22Rv1 (cell line): ENCODE measurements around the gene AREG.
"Not testable (repeated sequence)": the region's sequence is repeated elsewhere in the genome, so short reads cannot be mapped to it uniquely, and the experiment has no call there.

Experiments used
- H3K27ac ChIP-seq: fragments of 450-650 bp; 2 replicates; pipeline ENCODE4 v1.5.1; 2017
- ZFX ChIP-seq: fragments of 450-650 bp; IDR thresholded peaks from 2 replicates; pipeline ENCODE4 v1.6.1; 2017; ENCODE audit warnings: antibody characterized with exemption, borderline replicate concordance
- TF ChIP-seq, protein P1 (sequence below): fragments of 450-650 bp; IDR thresholded peaks from 2 replicates; pipeline ENCODE4 v1.5.1; 2017; ENCODE audit warnings: mild to moderate bottlenecking

Gene AREG, protein sequence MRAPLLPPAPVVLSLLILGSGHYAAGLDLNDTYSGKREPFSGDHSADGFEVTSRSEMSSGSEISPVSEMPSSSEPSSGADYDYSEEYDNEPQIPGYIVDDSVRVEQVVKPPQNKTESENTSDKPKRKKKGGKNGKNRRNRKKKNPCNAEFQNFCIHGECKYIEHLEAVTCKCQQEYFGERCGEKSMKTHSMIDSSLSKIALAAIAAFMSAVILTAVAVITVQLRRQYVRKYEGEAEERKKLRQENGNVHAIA

DNA sequence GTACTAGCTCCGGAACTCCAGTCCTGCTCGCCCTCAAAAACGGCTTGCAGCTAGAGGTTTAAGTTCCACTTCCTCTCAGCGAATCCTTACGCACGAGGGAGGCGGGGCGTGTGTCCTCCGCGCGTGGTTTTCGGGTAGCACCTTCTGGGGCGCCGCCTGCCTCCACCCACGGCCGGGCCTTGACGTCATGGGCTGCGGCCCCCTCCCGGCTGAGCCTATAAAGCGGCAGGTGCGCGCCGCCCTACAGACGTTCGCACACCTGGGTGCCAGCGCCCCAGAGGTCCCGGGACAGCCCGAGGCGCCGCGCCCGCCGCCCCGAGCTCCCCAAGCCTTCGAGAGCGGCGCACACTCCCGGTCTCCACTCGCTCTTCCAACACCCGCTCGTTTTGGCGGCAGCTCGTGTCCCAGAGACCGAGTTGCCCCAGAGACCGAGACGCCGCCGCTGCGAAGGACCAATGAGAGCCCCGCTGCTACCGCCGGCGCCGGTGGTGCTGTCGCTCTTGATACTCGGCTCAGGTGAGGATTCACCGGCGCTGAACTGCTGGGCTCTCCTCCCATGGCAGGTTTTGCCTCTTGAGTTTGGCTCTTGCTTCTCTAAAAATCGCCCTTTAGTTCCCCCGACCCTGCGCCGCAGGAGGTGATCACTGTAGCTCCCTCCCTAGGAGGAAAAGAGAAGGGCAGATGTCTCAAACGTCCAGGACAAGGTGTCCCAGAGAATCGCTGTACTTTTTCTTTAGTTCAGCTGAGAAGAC is at the start of gene AREG:
AREG (plus strand) TSS at position 246 of the 752 bp plus-strand sequence; CDS start at position 456, 210 bp downstream.
- TF ChIP-seq, protein P1, sequence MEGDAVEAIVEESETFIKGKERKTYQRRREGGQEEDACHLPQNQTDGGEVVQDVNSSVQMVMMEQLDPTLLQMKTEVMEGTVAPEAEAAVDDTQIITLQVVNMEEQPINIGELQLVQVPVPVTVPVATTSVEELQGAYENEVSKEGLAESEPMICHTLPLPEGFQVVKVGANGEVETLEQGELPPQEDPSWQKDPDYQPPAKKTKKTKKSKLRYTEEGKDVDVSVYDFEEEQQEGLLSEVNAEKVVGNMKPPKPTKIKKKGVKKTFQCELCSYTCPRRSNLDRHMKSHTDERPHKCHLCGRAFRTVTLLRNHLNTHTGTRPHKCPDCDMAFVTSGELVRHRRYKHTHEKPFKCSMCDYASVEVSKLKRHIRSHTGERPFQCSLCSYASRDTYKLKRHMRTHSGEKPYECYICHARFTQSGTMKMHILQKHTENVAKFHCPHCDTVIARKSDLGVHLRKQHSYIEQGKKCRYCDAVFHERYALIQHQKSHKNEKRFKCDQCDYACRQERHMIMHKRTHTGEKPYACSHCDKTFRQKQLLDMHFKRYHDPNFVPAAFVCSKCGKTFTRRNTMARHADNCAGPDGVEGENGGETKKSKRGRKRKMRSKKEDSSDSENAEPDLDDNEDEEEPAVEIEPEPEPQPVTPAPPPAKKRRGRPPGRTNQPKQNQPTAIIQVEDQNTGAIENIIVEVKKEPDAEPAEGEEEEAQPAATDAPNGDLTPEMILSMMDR = peak; percentile 77
- no peak for TF ChIP-seq ZFX
- peak within 1 kb of the TSS; percentile 72 for H3K27ac ChIP-seq

DNA sequence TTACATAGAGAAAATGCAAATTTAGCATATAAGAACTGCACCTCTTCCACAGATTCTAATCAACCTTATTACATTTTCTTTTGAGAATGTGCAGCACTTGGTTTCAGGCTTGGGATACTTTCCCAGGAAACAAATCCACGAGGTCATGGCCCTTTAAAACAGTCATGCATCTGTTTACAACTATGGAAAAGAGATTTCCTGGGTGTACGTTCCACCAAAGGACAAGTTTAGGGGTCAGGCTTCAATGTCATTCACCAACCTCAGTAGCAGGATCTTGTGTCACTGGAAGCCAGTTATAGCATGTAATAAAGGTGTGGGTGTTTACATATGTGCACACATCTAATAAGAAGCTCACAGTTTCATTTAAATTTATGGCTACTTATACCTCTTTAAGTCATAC is 49.3 kb upstream of the AREG start:
- H3K27ac ChIP-seq = no peak overlapping the region
- TF ChIP-seq, protein P1 = no peak
- no peak for TF ChIP-seq ZFX

DNA sequence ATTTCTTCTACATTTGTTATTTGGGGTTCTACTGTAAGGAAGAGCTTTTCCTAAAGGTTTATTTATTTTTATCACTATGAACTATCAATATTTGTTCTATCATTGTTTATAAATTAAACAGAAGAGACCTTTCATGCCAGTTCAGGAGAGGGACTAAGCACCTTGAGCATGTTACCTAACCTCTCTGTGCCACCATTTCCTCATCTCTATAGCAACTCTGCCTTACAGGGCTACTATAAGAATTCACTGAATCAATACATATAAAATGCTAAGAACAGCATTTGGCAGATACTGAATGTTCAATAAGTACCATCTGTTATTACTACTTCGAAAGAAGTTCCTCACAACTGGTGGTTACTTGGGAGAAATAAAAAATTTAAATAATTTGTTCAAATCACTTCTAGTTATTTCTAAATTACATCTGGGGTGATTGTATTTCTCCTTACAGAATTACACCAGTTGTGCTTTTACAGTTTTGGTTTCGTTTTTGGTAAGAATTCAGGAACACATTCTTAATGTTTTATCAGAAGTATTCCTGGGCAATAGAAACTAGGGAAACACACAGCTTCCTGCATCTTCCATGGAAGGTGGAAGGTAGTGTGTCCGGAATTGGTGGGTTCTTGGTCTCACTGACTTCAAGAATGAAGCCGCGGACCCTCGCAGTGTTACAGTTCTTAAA is 47.0 kb upstream of the AREG start:
- H3K27ac ChIP-seq = peak overlapping the region; percentile 48
- TF ChIP-seq, protein P1 = no peak
- no peak for TF ChIP-seq ZFX

DNA sequence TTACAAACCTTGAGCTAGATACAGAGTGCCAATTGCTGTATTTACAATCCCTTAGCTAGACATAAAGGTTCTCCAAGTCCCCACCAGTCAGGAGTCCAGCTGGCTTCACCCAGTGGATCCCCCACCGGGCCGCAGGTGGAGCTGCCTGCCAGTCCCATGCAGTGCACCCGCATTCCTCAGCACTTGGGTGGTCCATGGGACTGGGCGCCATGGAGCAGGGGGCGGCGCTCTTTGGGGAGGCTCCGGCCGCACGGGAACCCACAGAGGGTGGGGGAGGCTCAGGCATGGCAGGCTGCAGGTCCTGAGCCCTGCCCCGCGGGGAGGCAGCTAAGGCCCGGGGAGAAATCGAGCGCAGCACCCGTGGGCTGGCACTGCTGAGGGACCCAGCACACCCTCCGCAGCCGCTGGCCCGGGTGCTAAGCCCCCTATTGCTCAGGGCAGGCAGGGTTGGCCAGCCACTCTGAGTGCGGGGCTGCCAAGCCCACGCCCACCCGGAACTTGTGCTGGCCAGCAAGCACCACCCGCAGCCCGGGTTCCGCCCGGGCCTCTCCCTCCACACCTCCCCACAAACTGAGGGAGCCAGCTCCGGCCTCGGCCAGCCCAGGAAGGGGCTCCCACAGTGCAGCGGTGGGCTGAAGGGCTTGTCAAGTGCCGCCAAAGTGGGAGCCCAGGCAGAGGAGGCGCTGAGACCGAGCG is 45.9 kb upstream of the AREG start:
- H3K27ac ChIP-seq = not testable (repeated sequence)

DNA sequence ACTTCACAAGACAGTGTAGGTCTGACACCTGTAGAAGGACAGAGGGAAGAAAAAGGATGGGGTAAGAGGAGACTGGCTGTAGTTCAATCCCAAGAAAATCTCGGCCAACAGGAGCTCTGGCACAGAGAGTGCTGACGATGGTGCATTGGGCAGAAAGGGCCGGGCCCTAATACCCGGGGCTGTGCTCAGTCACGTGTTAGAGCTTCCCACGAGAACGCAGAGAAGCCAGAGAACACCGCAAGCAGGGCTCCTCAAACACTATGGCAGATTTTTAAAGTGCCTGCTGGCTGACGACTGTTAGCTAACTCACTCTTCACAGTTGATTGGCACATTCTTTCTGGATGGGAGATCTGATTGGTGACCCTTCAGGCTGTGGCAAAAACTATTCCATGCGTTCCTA is 44.5 kb upstream of the AREG start:
- no peak for TF ChIP-seq ZFX
- TF ChIP-seq, protein P1 = no peak
- no peak overlapping the region for H3K27ac ChIP-seq

DNA sequence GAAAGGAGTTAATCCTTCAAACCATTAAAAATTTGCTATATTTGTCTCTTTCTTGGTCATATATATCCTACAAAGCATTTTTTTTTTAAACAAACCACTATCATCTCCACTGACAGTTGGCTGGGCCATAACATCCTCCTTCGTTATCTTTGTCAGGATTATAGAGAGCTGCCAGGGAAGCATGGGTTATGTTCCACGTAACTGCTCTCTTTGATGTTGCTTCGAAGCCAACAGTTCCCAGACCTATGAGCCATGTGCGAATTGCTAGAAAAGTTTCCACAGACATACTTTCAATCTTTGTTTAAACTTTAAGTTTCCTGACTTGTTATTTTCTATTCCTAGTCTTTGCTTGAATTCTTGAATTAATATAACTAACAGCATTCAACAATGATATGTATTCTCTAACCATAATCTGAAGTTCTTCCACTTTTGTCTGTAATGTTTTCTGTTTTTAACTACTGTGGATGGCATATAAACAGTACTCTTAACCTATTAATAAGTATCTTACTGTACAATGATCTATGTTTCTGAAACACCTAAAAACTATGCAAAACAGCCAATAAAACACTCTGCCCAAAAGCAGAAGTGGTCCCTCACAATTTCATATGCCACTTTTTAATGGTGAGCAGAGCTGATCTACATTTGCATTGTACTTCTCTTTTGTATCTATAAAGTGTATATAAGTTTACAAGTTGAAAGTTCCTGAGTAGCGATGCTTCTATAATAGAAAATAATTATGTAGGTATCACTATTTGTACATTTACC is 42.1 kb upstream of the AREG start:
- no peak overlapping the region for H3K27ac ChIP-seq
- no peak for TF ChIP-seq ZFX
- TF ChIP-seq, protein P1 = no peak

DNA sequence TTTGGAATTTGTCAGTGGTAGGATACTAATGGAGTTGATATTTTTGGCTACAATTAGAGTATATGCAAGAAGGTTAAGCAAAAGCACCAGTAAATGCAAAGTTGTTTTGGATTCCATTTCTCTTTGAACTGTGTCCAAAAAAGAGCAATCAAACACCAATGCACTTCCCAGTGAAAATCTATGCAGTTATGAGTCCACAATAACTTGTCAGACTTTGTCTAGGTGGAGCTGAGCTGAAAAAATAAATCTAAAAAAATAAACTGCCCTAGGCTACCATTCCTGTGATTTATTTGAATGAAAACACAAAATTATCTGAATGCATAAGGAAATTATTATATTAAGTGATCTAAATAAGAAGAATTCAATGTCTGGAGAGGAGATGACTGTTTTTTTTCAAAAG is 37.0 kb upstream of the AREG start:
- H3K27ac ChIP-seq = no peak overlapping the region
- TF ChIP-seq, protein P1 = no peak
